ENCODE results near the gene NKX2-2.
"Not testable (repeated sequence)": the region's sequence is repeated elsewhere in the genome, so short reads cannot be mapped to it uniquely, and the experiment has no call there.

Gene NKX2-2

DNA sequence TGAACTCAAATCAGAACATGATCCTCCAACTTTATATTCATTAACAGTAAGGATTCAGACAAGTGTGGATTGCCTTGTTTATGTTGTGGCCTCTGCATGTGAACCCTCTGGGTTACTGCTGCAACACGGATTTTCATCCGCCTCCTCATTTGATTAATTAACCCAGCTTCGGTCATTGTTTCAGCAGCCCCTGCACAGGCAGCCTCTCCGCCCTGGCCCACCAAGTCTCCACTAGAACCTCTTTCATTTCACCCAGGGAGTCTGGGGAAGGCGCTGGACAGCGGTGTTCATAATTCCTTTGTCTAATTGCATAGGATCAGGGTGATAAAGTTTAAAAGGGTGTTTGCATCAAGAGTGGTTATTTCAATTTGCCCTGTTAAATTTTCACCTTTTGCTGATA, 15.7 kb downstream of the NKX2-2 start:
- DNase-seq (no peak), ATAC-seq (ENCODE audit: insufficient read depth, low read depth) (no peak)
- H3K9ac ChIP-seq (ENCODE audit: low read depth, low read length) = no peak overlapping the region
- no peaks in the 10 kb centered on the region for H3K79me2 ChIP-seq (ENCODE audit: insufficient read depth, low read length)
- TF ChIP-seq EZH2 (IDR thresholded peaks at IDR 0.05; ENCODE audit: borderline replicate concordance, low read depth, low read length, severe bottlenecking) = no peak
- TF ChIP-seq, protein P1, sequence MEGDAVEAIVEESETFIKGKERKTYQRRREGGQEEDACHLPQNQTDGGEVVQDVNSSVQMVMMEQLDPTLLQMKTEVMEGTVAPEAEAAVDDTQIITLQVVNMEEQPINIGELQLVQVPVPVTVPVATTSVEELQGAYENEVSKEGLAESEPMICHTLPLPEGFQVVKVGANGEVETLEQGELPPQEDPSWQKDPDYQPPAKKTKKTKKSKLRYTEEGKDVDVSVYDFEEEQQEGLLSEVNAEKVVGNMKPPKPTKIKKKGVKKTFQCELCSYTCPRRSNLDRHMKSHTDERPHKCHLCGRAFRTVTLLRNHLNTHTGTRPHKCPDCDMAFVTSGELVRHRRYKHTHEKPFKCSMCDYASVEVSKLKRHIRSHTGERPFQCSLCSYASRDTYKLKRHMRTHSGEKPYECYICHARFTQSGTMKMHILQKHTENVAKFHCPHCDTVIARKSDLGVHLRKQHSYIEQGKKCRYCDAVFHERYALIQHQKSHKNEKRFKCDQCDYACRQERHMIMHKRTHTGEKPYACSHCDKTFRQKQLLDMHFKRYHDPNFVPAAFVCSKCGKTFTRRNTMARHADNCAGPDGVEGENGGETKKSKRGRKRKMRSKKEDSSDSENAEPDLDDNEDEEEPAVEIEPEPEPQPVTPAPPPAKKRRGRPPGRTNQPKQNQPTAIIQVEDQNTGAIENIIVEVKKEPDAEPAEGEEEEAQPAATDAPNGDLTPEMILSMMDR (IDR thresholded peaks at IDR 0.05; ENCODE audit: borderline replicate concordance, extremely low read depth, low read length, poor library complexity, severe bottlenecking) = no peak
- H3K27me3 ChIP-seq (ENCODE audit: insufficient read depth, low read length, poor library complexity) = peaks cover 9% of the 10 kb centered on the region
- H3K4me2 ChIP-seq (ENCODE audit: insufficient read depth, low read length) = no peak overlapping the region
- no peak overlapping the region for H2AFZ ChIP-seq (ENCODE audit: low read depth, low read length)
- H3K9me3 ChIP-seq (ENCODE audit: insufficient read depth, low read length, severe bottlenecking) = no peaks in the 10 kb centered on the region
- H3K27ac ChIP-seq (ENCODE audit: low read length) = no peak overlapping the region
- H3K4me1 ChIP-seq (ENCODE audit: insufficient read depth, low read length) = no peaks in the 10 kb centered on the region
- H3K36me3 ChIP-seq (ENCODE audit: insufficient read depth, low read length) = no peaks in the 10 kb centered on the region
- H3K4me3 ChIP-seq (ENCODE audit: low read depth in 1 of 2, low read length in 2 of 2) = no peak overlapping the region
- no peaks in the 10 kb centered on the region for H4K20me1 ChIP-seq (ENCODE audit: insufficient read depth, low read length)

DNA sequence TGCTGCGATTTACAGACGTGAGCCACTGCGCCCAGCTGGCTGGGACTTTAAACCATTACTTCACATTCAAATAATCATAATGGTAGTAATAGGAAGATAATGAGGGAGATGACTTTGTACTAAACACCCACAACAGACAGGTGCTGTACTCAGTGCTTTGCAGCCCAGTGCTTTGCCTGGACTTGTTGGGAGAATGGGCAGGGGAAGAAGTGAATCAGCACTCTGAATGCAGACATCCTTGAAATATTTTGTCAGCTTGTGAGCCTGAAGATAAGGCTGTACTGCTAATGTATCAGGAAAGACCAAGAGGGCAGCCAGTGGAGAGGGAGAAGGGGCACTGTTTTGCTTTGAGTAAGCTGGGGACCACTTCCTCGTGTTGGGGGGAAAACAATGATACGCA, 17.4 kb downstream of the NKX2-2 start:
- Histone ChIP-seq H2AFZ (ENCODE audit: low read depth, low read length) (no peak overlapping the region), H3K4me1 (ENCODE audit: insufficient read depth, low read length) (no peaks in the 10 kb centered on the region), H3K27ac (ENCODE audit: low read length) (no peak overlapping the region), H3K9me3 (ENCODE audit: insufficient read depth, low read length, severe bottlenecking) (no peaks in the 10 kb centered on the region), H3K9ac (ENCODE audit: low read depth, low read length) (no peak overlapping the region), H3K79me2 (ENCODE audit: insufficient read depth, low read length) (no peaks in the 10 kb centered on the region), H3K4me3 (ENCODE audit: low read depth in 1 of 2, low read length in 2 of 2) (no peak overlapping the region), H4K20me1 (ENCODE audit: insufficient read depth, low read length) (no peaks in the 10 kb centered on the region), H3K27me3 (ENCODE audit: insufficient read depth, low read length, poor library complexity) (peaks cover 9% of the 10 kb centered on the region), H3K4me2 (ENCODE audit: insufficient read depth, low read length) (no peak overlapping the region), H3K36me3 (ENCODE audit: insufficient read depth, low read length) (no peaks in the 10 kb centered on the region)
- ATAC-seq (ENCODE audit: insufficient read depth, low read depth) = no peak
- no peak for TF ChIP-seq EZH2 (IDR thresholded peaks at IDR 0.05; ENCODE audit: borderline replicate concordance, low read depth, low read length, severe bottlenecking)
- TF ChIP-seq, protein P1 (IDR thresholded peaks at IDR 0.05; ENCODE audit: borderline replicate concordance, extremely low read depth, low read length, poor library complexity, severe bottlenecking) = no peak
- DNase-seq = no peak

DNA sequence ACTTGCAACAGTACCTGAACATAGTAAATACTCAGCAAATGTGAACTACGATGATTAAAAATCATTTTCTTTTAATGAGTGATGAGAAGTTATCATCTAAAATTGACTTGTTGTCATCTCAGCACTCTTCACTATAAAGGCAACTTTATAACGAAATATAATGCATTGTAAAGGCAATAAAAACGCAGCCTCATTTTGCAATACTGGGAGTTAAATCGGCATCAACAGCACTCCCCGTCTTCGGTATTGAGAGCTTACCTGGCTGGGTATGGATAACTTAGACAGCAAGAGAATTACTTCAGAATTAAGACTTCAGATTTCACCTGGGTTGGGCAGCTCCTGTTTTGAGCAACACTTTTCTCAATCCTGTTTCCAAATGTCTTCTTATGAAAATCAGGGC, 20.8 kb downstream of the NKX2-2 start:
- Histone ChIP-seq H2AFZ (ENCODE audit: low read depth, low read length) (no peak overlapping the region), H3K79me2 (ENCODE audit: insufficient read depth, low read length) (no peaks in the 10 kb centered on the region), H3K4me1 (ENCODE audit: insufficient read depth, low read length) (no peaks in the 10 kb centered on the region), H3K27ac (ENCODE audit: low read length) (no peak overlapping the region), H3K27me3 (ENCODE audit: insufficient read depth, low read length, poor library complexity) (peaks cover 26% of the 10 kb centered on the region), H3K9ac (ENCODE audit: low read depth, low read length) (no peak overlapping the region), H3K36me3 (ENCODE audit: insufficient read depth, low read length) (no peaks in the 10 kb centered on the region), H4K20me1 (ENCODE audit: insufficient read depth, low read length) (no peaks in the 10 kb centered on the region), H3K4me2 (ENCODE audit: insufficient read depth, low read length) (no peak overlapping the region), H3K9me3 (ENCODE audit: insufficient read depth, low read length, severe bottlenecking) (no peaks in the 10 kb centered on the region), H3K4me3 (ENCODE audit: low read depth in 1 of 2, low read length in 2 of 2) (no peak overlapping the region)
- DNase-seq (no peak), ATAC-seq (ENCODE audit: insufficient read depth, low read depth) (no peak)
- TF ChIP-seq, protein P1 (IDR thresholded peaks at IDR 0.05; ENCODE audit: borderline replicate concordance, extremely low read depth, low read length, poor library complexity, severe bottlenecking) = no peak
- TF ChIP-seq EZH2 (IDR thresholded peaks at IDR 0.05; ENCODE audit: borderline replicate concordance, low read depth, low read length, severe bottlenecking) = no peak

DNA sequence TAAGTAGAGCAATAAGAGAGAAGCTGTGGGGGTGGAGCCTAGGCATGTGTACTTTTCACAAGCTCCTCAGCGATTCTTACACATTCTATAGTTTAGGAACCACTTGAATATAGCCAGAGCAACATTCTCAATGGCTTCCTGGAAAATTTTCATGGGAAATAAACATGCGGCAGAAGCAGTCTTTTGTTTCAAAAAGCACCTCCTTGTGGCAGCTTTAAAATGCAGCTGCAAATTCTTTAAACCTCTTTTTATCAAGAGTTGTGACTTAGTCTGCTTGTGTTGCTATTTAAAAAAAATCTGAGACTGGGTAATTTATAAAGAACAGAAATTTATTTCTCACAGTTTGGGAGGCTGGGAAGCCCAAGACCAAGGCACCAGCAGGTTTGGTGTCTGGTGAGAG, 23.8 kb downstream of the NKX2-2 start:
- H4K20me1 ChIP-seq (ENCODE audit: insufficient read depth, low read length) = no peaks in the 10 kb centered on the region
- no peaks in the 10 kb centered on the region for H3K4me1 ChIP-seq (ENCODE audit: insufficient read depth, low read length)
- ATAC-seq (ENCODE audit: insufficient read depth, low read depth) (no peak), DNase-seq (no peak)
- no peak for TF ChIP-seq EZH2 (IDR thresholded peaks at IDR 0.05; ENCODE audit: borderline replicate concordance, low read depth, low read length, severe bottlenecking)
- TF ChIP-seq, protein P1 (IDR thresholded peaks at IDR 0.05; ENCODE audit: borderline replicate concordance, extremely low read depth, low read length, poor library complexity, severe bottlenecking) = peak; percentile 13
- no peaks in the 10 kb centered on the region for H3K36me3 ChIP-seq (ENCODE audit: insufficient read depth, low read length)
- H3K4me2 ChIP-seq (ENCODE audit: insufficient read depth, low read length) = no peak overlapping the region
- peaks cover 23% of the 10 kb centered on the region for H3K27me3 ChIP-seq (ENCODE audit: insufficient read depth, low read length, poor library complexity)
- peaks cover 3% of the 10 kb centered on the region for H3K9me3 ChIP-seq (ENCODE audit: insufficient read depth, low read length, severe bottlenecking)
- H3K4me3 ChIP-seq (ENCODE audit: low read depth in 1 of 2, low read length in 2 of 2) = no peak overlapping the region
- H3K9ac ChIP-seq (ENCODE audit: low read depth, low read length) = no peak overlapping the region
- H3K79me2 ChIP-seq (ENCODE audit: insufficient read depth, low read length) = no peaks in the 10 kb centered on the region
- H2AFZ ChIP-seq (ENCODE audit: low read depth, low read length) = no peak overlapping the region
- H3K27ac ChIP-seq (ENCODE audit: low read length) = no peak overlapping the region

DNA sequence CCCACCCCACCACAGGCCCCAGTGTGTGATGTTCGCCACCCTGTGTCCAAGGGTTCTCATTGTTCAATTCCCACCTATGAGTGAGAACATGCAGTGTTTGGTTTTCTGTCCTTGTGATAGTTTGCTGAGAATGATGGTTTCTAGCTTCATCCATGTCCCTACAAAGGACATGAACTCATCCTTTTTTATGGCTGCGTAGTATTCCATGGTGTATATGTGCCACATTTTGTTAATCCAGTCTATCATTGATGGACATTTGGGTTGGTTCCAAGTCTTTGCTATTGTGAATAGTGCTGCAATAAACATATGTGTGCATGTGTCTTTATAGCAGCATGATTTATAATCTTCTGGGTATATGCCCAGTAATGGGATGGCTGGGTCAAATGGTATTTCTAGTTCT, 33.7 kb downstream of the NKX2-2 start:
- H3K36me3 ChIP-seq (ENCODE audit: insufficient read depth, low read length); H3K4me3 ChIP-seq (ENCODE audit: low read depth in 1 of 2, low read length in 2 of 2); H3K4me2 ChIP-seq (ENCODE audit: insufficient read depth, low read length); H3K9me3 ChIP-seq (ENCODE audit: insufficient read depth, low read length, severe bottlenecking); H3K4me1 ChIP-seq (ENCODE audit: insufficient read depth, low read length); H3K27ac ChIP-seq (ENCODE audit: low read length); H3K27me3 ChIP-seq (ENCODE audit: insufficient read depth, low read length, poor library complexity); H3K9ac ChIP-seq (ENCODE audit: low read depth, low read length); ATAC-seq (ENCODE audit: insufficient read depth, low read depth); DNase-seq; H4K20me1 ChIP-seq (ENCODE audit: insufficient read depth, low read length); H2AFZ ChIP-seq (ENCODE audit: low read depth, low read length); H3K79me2 ChIP-seq (ENCODE audit: insufficient read depth, low read length): not testable (repeated sequence)

All from DND-41 (cell line).